ENCODE data around the gene IFT172.

DNA sequence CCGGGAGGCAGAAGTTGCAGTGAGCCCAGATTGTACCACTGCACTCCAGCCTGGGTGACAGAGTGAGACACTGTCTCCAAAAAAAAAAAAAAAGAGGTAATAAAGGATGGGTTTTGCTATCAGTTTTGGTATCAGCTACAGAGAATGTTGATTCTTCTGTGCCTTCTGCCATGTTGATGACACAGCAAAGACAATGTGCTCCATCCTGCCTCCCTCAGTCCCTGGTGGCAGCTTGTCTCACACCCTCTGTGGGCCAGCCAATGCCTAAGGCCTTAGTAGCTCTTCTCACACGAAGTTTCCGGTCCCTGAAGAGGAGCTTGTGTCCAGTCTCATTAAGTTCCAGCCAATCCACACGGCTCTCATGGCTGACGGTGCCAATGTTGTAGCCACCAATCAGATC lies 17.6 kb downstream of the IFT172 start:
- TF ChIP-seq, protein P1, sequence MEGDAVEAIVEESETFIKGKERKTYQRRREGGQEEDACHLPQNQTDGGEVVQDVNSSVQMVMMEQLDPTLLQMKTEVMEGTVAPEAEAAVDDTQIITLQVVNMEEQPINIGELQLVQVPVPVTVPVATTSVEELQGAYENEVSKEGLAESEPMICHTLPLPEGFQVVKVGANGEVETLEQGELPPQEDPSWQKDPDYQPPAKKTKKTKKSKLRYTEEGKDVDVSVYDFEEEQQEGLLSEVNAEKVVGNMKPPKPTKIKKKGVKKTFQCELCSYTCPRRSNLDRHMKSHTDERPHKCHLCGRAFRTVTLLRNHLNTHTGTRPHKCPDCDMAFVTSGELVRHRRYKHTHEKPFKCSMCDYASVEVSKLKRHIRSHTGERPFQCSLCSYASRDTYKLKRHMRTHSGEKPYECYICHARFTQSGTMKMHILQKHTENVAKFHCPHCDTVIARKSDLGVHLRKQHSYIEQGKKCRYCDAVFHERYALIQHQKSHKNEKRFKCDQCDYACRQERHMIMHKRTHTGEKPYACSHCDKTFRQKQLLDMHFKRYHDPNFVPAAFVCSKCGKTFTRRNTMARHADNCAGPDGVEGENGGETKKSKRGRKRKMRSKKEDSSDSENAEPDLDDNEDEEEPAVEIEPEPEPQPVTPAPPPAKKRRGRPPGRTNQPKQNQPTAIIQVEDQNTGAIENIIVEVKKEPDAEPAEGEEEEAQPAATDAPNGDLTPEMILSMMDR (IDR thresholded peaks at IDR 0.05) = no peak
- TF ChIP-seq ZFX (IDR thresholded peaks at IDR 0.05; ENCODE audit: borderline replicate concordance) = no peak
